Progenitor cell of endocrine pancreas (in vitro differentiated cells): Measurements from ENCODE around the gene TMEM209. TPM values are rescaled to one million over a fixed set of nuclear protein-coding genes. Genes with fewer than 3 reads are reported as not detected.

ENCODE experiments used
- DNase-seq: peaks from one replicate; pipeline ENCODE4 v3.0.0; 2021; ENCODE audit warnings: low spot score; ENCODE audit not compliant: unreplicated experiment
- H3K27ac Mint-ChIP-seq: 2 replicates; pipeline ENCODE4 v1.8.0; 2021; ENCODE audit warnings: mild to moderate bottlenecking, moderate library complexity, mixed read lengths
- H3K27me3 Mint-ChIP-seq: 2 replicates; pipeline ENCODE4 v1.8.0; 2021; ENCODE audit warnings: mixed read lengths
- H3K36me3 Mint-ChIP-seq: 2 replicates; pipeline ENCODE4 v1.8.0; 2022; ENCODE audit warnings: mixed read lengths; ENCODE audit not compliant: insufficient read depth
- H3K4me1 Mint-ChIP-seq: 2 replicates; pipeline ENCODE4 v1.8.0; 2021; ENCODE audit warnings: low read depth, mixed read lengths
- H3K4me3 Mint-ChIP-seq: 2 replicates; pipeline ENCODE4 v1.8.0; 2021; ENCODE audit warnings: low read depth, mild to moderate bottlenecking, moderate library complexity, mixed read lengths
- H3K9me3 Mint-ChIP-seq: 2 replicates; pipeline ENCODE4 v1.8.0; 2021; ENCODE audit warnings: low read depth, mixed read lengths
- CTCF ChIP-seq: fragments of 200-600 bp; sonication (generic); IDR thresholded peaks from one replicate; pipeline ENCODE4 v1.5.0; 2021; ENCODE audit warnings: antibody characterized with exemption, mild to moderate bottlenecking; ENCODE audit not compliant: unreplicated experiment
- total RNA-seq: library from RNA; stranded (reverse); gene quantifications from 2 replicates; pipeline ENCODE4 v1.2.1, GENCODE V29; 2021

Gene TMEM209
- total RNA-seq, 1 donor from 2014 or later = 29.2 TPM

- Mint-ChIP-seq H3K4me3 (no peak overlapping the region), H3K36me3 (no peaks in the 10 kb centered on the region), H3K27me3 (no peaks in the 10 kb centered on the region), H3K4me1 (peaks cover 31% of the 10 kb centered on the region), H3K27ac (peak overlapping the region; percentile 38), H3K9me3 (no peaks in the 10 kb centered on the region)
- no peak for TF ChIP-seq CTCF
- DNase-seq = no peak
Measured at GRCh38 chr7:130145424-130146100, 59.6 kb downstream of the TMEM209 start.

- H3K4me3 Mint-ChIP-seq = peak overlapping the region; percentile 4
- H3K27me3 Mint-ChIP-seq = no peaks in the 10 kb centered on the region
- no peak for TF ChIP-seq CTCF
- no peaks in the 10 kb centered on the region for H3K36me3 Mint-ChIP-seq
- peaks cover 31% of the 10 kb centered on the region for H3K4me1 Mint-ChIP-seq
- no peaks in the 10 kb centered on the region for H3K9me3 Mint-ChIP-seq
- DNase-seq = no peak
- peak overlapping the region; percentile 95 for H3K27ac Mint-ChIP-seq
Measured at GRCh38 chr7:130144312-130145171, 60.7 kb downstream of the TMEM209 start.

- Mint-ChIP-seq H3K4me1 (peaks cover 31% of the 10 kb centered on the region), H3K36me3 (peaks cover 1% of the 10 kb centered on the region), H3K4me3 (no peak overlapping the region), H3K27me3 (no peaks in the 10 kb centered on the region), H3K27ac (peak overlapping the region; percentile 95), H3K9me3 (no peaks in the 10 kb centered on the region)
- DNase-seq = no peak
- no peak for TF ChIP-seq CTCF
Measured at GRCh38 chr7:130143986-130144311, 61.3 kb downstream of the TMEM209 start.

GRCh38 chr7:130143334-130143732 is 61.9 kb downstream of the TMEM209 start:
- DNase-seq = no peak
- peaks cover 3% of the 10 kb centered on the region for H3K36me3 Mint-ChIP-seq
- no peaks in the 10 kb centered on the region for H3K9me3 Mint-ChIP-seq
- TF ChIP-seq CTCF = no peak
- peak overlapping the region; percentile 33 for H3K27ac Mint-ChIP-seq
- no peaks in the 10 kb centered on the region for H3K27me3 Mint-ChIP-seq
- no peak overlapping the region for H3K4me3 Mint-ChIP-seq
- H3K4me1 Mint-ChIP-seq = peaks cover 31% of the 10 kb centered on the region

GRCh38 chr7:130142654-130143333 is 62.4 kb downstream of the TMEM209 start:
- TF ChIP-seq CTCF = no peak
- DNase-seq = no peak
- Mint-ChIP-seq H3K27ac (peak overlapping the region; percentile 54), H3K36me3 (peaks cover 4% of the 10 kb centered on the region), H3K4me3 (no peak overlapping the region), H3K9me3 (no peaks in the 10 kb centered on the region), H3K4me1 (peaks cover 31% of the 10 kb centered on the region), H3K27me3 (no peaks in the 10 kb centered on the region)
